Erythroblast (primary cell): ENCODE results near the gene USF2.

Experiments used
- GATA1 ChIP-seq: IDR thresholded peaks from 2 replicates; pipeline ENCODE4 v1.6.1; 2011; ENCODE audit warnings: low read depth, mild to moderate bottlenecking, control low read depth, low read length, moderate library complexity
- POLR2A ChIP-seq: IDR thresholded peaks from 2 replicates; pipeline ENCODE4 v1.6.1; 2011; ENCODE audit warnings: mild to moderate bottlenecking, low read length

DNA sequence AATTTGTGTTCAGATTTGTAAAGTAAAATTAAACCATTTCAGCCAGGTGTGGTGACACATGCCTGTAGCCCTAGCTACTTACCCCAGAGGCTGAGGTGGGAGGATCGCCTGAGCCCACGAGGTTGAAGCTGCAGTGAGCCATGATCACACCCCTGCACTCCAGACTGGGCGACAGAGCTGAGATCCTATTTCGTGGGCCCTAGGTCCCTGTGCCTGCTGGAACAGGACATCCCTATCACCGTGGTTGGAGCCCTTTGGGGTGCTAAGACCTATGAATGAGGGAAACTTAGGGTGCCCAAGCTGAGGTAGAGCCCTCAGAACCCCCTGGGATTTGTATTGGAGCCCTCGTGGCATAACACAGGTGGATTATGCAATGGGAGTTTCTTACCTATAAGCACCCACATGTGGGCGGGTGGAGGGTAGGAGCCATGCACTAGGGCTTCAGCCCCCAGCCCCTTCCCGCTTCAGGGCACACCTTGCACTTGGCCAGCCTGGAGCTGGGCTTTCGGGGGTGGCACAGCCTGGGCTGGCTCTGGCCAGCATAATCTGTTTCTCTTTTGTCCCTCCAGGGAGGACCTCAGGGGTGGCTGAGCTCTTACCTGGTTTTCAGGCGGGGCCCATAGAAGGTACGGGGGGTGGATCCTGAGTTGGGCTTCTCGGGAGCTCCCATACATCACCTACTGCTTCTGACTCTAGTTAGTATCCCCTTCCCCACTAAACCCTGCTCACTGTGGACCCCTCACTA lies 7.2 kb upstream of the USF2 start:
- TF ChIP-seq POLR2A, result no peak
- TF ChIP-seq GATA1, result no peak
